PFSK-1 (cell line): ENCODE results near the gene F2R.

Experiments
- POLR2AphosphoS5 ChIP-seq: IDR thresholded peaks from 2 replicates; pipeline ENCODE4 v1.6.1; 2012; ENCODE audit warnings: low read depth, mild to moderate bottlenecking, control low read depth, low read length, moderate library complexity
- TAF1 ChIP-seq: IDR thresholded peaks from 2 replicates; pipeline ENCODE4 v1.6.1; 2012; ENCODE audit warnings: low read length, control low read depth, borderline replicate concordance; ENCODE audit not compliant: insufficient read depth

GRCh38 chr5:76670508-76670907, 45.4 kb upstream of the F2R start:
- TF ChIP-seq POLR2AphosphoS5 (no peak), TAF1 (no peak)
